SJSA1 (cell line): ENCODE measurements around the gene LCNL1. TPM values are rescaled to one million over a fixed set of nuclear protein-coding genes. Genes with fewer than 3 reads are reported as not detected.

Experiments used
- DNase-seq, 2 experiments: peaks; one replicate each; pipeline ENCODE4 v3.0.0-alpha.2; 2015 to 2020; ENCODE audit warnings: low spot score in 2 of 2, low read depth in 1 of 2
- H3K27ac ChIP-seq: fragments of 250-450 bp; sonication (Bioruptor Pico); 2 replicates; pipeline ENCODE4 v1.5.1; 2020; ENCODE audit warnings: mild to moderate bottlenecking, moderate library complexity
- H3K27me3 ChIP-seq: fragments of 250-450 bp; sonication (Bioruptor Pico); replicated peaks from 2 replicates; pipeline ENCODE4 v1.5.1; 2020; ENCODE audit warnings: mild to moderate bottlenecking, moderate library complexity
- H3K36me3 ChIP-seq: fragments of 250-450 bp; sonication (Bioruptor Pico); 2 replicates; pipeline ENCODE4 v1.5.1; 2020; ENCODE audit warnings: mild to moderate bottlenecking
- H3K4me1 ChIP-seq: fragments of 250-450 bp; sonication (Bioruptor Pico); replicated peaks from 2 replicates; pipeline ENCODE4 v1.6.1; 2021; ENCODE audit warnings: mild to moderate bottlenecking
- H3K4me3 ChIP-seq: fragments of 250-450 bp; sonication (Bioruptor Pico); 2 replicates; pipeline ENCODE4 v1.5.1; 2020; ENCODE audit warnings: mild to moderate bottlenecking
- H3K9me3 ChIP-seq: fragments of 250-450 bp; sonication (Bioruptor Pico); replicated peaks from 2 replicates; pipeline ENCODE4 v1.5.1; 2020; ENCODE audit warnings: mild to moderate bottlenecking
- total RNA-seq: library from RNA; depleted of rRNA; stranded (reverse); fragments of >200 nt; shearing (Covaris generic); gene quantifications from 2 replicates; pipeline ENCODE4 v1.2.3, GENCODE V29; 2014

Gene LCNL1
- total RNA-seq, 1 experiment from 2014 or later = not detected

GRCh38 chr9:137007108-137007815 is 24.5 kb downstream of the LCNL1 start:
- Histone ChIP-seq H3K27ac (no peak overlapping the region), H3K4me3 (no peak overlapping the region), H3K4me1 (peaks cover 8% of the 10 kb centered on the region), H3K36me3 (no peaks in the 10 kb centered on the region), H3K27me3 (no peaks in the 10 kb centered on the region; the same call in 1 of the 2 replicates), H3K9me3 (no peaks in the 10 kb centered on the region)
- DNase-seq = no peak

GRCh38 chr9:137007816-137008270 is 25.1 kb downstream of the LCNL1 start:
- no peaks in the 10 kb centered on the region; the same call in 1 of the 2 replicates for H3K27me3 ChIP-seq
- DNase-seq = no peak
- no peak overlapping the region for H3K27ac ChIP-seq
- H3K9me3 ChIP-seq = no peaks in the 10 kb centered on the region
- H3K36me3 ChIP-seq = no peaks in the 10 kb centered on the region
- H3K4me3 ChIP-seq = no peak overlapping the region
- peaks cover 8% of the 10 kb centered on the region for H3K4me1 ChIP-seq

- Histone ChIP-seq H3K4me3 (no peak overlapping the region), H3K9me3 (no peaks in the 10 kb centered on the region), H3K36me3 (no peaks in the 10 kb centered on the region), H3K27me3 (no peaks in the 10 kb centered on the region; the same call in 1 of the 2 replicates), H3K4me1 (peaks cover 8% of the 10 kb centered on the region), H3K27ac (no peak overlapping the region)
- no peak for DNase-seq
Observed at GRCh38 chr9:137008312-137008711, 25.5 kb downstream of the LCNL1 start.

- no peak overlapping the region for H3K4me3 ChIP-seq
- DNase-seq = no peak
- H3K9me3 ChIP-seq = no peaks in the 10 kb centered on the region
- H3K27ac ChIP-seq = no peak overlapping the region
- H3K27me3 ChIP-seq = no peaks in the 10 kb centered on the region; the same call in 1 of the 2 replicates
- H3K36me3 ChIP-seq = no peaks in the 10 kb centered on the region
- peaks cover 8% of the 10 kb centered on the region for H3K4me1 ChIP-seq
Observed at GRCh38 chr9:137009217-137009616, 26.4 kb downstream of the LCNL1 start.

GRCh38 chr9:137009938-137010732 is 27.3 kb downstream of the LCNL1 start:
- Histone ChIP-seq H3K9me3 (no peaks in the 10 kb centered on the region), H3K36me3 (no peaks in the 10 kb centered on the region), H3K4me1 (peaks cover 8% of the 10 kb centered on the region), H3K27me3 (no peaks in the 10 kb centered on the region; the same call in 1 of the 2 replicates), H3K4me3 (no peak overlapping the region), H3K27ac (no peak overlapping the region)
- DNase-seq = no peak

- Histone ChIP-seq H3K27me3 (no peaks in the 10 kb centered on the region; the same call in 1 of the 2 replicates), H3K4me3 (no peak overlapping the region), H3K27ac (no peak overlapping the region), H3K4me1 (peaks cover 8% of the 10 kb centered on the region), H3K36me3 (no peaks in the 10 kb centered on the region), H3K9me3 (no peaks in the 10 kb centered on the region)
- no peak for DNase-seq
Observed at GRCh38 chr9:137011156-137011555, 28.4 kb downstream of the LCNL1 start.

- Histone ChIP-seq H3K27ac (no peak overlapping the region), H3K9me3 (no peaks in the 10 kb centered on the region), H3K4me3 (no peak overlapping the region), H3K4me1 (peaks cover 8% of the 10 kb centered on the region), H3K27me3 (no peaks in the 10 kb centered on the region; the same call in 1 of the 2 replicates), H3K36me3 (no peaks in the 10 kb centered on the region)
- no peak for DNase-seq
Observed at GRCh38 chr9:137011907-137012675, 29.3 kb downstream of the LCNL1 start.

- Histone ChIP-seq H3K27me3 (no peaks in the 10 kb centered on the region), H3K4me1 (no peaks in the 10 kb centered on the region; the same call in 1 of the 2 replicates), H3K36me3 (no peaks in the 10 kb centered on the region), H3K4me3 (no peak overlapping the region), H3K9me3 (no peaks in the 10 kb centered on the region), H3K27ac (no peak overlapping the region)
- no peak for DNase-seq
Observed at GRCh38 chr9:137012694-137013570, 30.1 kb downstream of the LCNL1 start.

GRCh38 chr9:137013571-137013940 is 30.8 kb downstream of the LCNL1 start:
- Histone ChIP-seq H3K4me1 (no peaks in the 10 kb centered on the region), H3K36me3 (no peaks in the 10 kb centered on the region), H3K4me3 (no peak overlapping the region), H3K27ac (no peak overlapping the region), H3K9me3 (no peaks in the 10 kb centered on the region), H3K27me3 (no peaks in the 10 kb centered on the region)
- DNase-seq = no peak

- H3K36me3 ChIP-seq = no peaks in the 10 kb centered on the region
- no peak overlapping the region for H3K4me3 ChIP-seq
- no peaks in the 10 kb centered on the region for H3K4me1 ChIP-seq
- no peaks in the 10 kb centered on the region for H3K9me3 ChIP-seq
- H3K27me3 ChIP-seq = no peaks in the 10 kb centered on the region
- no peak for DNase-seq
- H3K27ac ChIP-seq = no peak overlapping the region
Observed at GRCh38 chr9:137014166-137014565, 31.4 kb downstream of the LCNL1 start.

- H3K27me3 ChIP-seq = no peaks in the 10 kb centered on the region
- H3K27ac ChIP-seq = no peak overlapping the region
- no peak for DNase-seq
- no peak overlapping the region for H3K4me3 ChIP-seq
- no peaks in the 10 kb centered on the region for H3K4me1 ChIP-seq
- H3K36me3 ChIP-seq = no peaks in the 10 kb centered on the region
- no peaks in the 10 kb centered on the region for H3K9me3 ChIP-seq
Observed at GRCh38 chr9:137014776-137015539, 32.2 kb downstream of the LCNL1 start.

- no peak for DNase-seq
- Histone ChIP-seq H3K4me3 (no peak overlapping the region), H3K36me3 (no peaks in the 10 kb centered on the region), H3K27me3 (no peaks in the 10 kb centered on the region), H3K4me1 (no peaks in the 10 kb centered on the region), H3K27ac (no peak overlapping the region), H3K9me3 (no peaks in the 10 kb centered on the region)
Observed at GRCh38 chr9:137015540-137015930, 32.7 kb downstream of the LCNL1 start.
